Glomerular visceral epithelial cell (primary cell): ENCODE data around the gene GCSH.

ENCODE experiments used
- DNase-seq: peaks from one replicate; pipeline ENCODE4 v3.0.0-alpha.2; 2016; ENCODE audit errors: extremely low spot score

Gene GCSH

DNA sequence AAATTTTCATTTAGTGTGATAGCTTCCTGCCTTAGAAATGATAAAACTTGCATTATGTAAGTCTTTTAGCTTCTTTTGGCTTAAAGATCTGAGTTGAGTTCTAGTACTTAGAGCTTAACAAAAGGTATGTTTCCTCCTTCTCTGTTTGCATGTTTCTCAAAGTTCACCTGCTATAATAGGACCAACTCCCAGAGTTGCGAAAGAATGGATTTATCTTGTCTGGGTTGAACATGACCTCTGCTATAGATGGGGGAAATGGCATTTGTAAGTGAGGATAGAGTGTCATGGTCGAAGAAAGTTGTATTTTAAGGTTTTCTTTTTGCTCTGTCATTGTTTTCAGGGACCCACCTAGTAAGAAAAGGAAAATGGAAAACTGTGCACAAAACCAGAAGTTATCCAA is 53.4 kb downstream of the GCSH start:
- no peak for DNase-seq

- DNase-seq, result no peak
Observed at GRCh38 chr16:81041696-81042095, 54.5 kb downstream of the GCSH start.

DNA sequence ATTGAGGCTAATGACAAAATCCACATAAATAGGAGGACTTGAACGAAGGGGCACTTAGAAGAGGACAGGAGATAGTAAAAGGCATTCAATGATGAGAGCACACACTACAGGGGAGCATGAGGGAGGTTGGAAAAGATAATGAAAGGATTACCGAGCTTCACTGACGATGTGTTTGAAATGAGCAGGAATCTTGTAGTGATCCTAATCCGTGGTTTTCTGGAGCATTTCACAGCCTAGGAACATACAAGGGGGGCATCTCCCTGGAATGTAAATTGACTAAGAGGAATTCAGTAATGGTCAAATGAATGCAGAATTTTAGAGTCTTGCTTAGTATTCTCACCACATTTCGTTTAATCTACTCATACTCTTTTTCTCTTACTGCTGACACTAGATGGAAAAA is 55.4 kb downstream of the GCSH start:
- DNase-seq, result no peak

GRCh38 chr16:81040131-81040530 is 56.1 kb downstream of the GCSH start:
- no peak for DNase-seq

DNA sequence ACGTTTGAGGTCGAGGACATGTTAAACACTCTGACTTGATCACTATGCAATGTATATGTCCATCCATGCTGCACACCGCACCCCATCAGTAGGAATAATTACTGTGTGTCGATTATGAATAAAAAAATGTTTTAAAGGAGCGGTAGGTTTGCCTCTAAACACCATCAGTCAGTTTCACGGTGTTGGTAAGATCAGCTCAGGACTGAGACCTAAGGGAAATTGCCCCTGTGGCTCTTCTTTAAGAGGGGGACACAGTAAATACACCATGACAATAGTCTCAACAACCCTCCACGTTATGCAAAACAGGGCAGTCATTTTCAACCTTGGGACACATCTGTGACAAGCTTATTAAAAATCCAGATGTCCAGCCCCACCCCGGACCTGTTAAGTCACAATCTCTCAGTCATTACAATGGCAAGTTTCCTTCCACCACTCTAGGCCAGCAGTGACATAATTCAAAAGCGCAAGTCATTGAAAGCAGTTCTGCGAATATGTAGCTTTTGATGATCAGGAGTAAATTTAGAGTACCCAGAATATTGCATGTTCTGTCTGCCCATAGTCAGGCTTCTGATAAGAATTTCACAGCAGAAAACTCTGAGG is 59.3 kb downstream of the GCSH start:
- no peak for DNase-seq

DNA sequence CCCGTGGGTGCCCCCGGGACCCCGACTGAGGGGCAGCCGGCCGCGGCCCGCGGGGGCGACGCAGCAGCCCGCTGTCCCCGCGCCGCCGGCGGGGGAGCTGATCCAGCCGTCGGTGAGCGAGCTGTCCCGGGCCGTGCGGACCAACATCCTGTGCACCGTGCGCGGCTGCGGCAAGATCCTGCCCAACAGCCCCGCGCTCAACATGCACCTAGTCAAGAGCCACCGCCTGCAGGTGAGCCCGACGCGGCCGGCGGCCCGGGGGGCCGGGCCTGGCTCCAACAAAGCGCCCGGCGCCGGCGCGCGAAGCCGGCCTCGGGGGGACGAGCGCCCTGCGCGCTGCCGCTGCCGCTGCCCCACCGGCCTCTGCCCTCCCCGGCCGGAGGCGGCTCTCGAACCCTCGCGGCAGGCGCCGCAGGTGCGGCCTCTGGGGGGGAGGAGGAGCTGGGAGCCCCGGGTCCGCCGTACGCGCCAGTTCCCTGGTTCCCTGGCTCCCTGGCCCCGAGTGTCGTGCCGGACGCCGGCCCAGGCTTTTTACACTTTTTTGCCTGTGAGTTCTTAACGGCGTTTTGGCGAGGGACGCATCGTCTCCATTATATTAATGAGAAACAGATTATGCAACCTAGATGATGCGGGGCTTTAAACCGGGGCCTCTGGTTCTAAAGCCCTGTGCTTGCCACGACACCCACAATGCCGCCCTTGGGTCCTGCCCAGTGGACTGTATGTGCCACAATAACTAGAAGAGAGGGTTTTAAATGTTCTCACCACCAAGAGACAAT is 60.0 kb downstream of the GCSH start:
- peak; percentile 37 for DNase-seq

DNA sequence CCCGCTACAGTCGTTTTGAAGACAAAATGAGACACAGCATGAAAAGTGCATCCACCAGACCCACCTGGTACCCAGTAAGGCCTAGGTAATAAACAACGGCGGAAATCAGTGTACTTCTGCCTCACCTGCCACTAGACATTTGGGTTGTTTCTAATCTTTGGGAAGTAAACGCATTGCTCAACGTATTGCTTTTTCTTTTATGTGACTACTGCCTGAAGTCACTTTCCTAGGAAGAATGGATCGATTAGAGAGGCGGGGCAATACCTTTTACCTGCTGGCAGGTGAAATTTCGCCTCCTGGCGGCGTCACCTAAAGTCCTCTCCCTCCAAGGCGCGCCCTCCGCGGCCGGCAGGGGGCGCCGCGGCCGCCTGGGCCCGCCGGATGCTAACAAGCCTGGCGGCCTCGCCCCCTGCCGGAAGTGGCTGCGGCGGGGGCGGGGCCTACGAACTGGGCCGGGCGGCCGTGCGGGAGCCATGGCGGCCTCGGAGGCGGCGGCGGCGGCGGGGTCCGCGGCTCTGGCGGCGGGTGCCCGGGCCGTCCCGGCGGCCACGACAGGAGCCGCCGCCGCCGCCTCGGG is 60.7 kb downstream of the GCSH start, which contains the start of gene ATMIN:
ATMIN (plus strand) TSS at position 445 of the 577 bp plus-strand sequence; CDS start at position 474, 29 bp downstream.
- DNase-seq, result peak; percentile 88
